ENCODE measurements around the gene ZNF732. TPM values are rescaled to one million over a fixed set of nuclear protein-coding genes. Genes with fewer than 3 reads are reported as not detected.
A peak's percentile ranks its signal among the peaks of the same experiment; 100 is the strongest.
"Not testable (repeated sequence)": the region's sequence is repeated elsewhere in the genome, so short reads cannot be mapped to it uniquely, and the experiment has no call there.

The ZNF732 gene
- total RNA-seq, result 0.13 TPM
- long read RNA-seq, result 0 reads

DNA sequence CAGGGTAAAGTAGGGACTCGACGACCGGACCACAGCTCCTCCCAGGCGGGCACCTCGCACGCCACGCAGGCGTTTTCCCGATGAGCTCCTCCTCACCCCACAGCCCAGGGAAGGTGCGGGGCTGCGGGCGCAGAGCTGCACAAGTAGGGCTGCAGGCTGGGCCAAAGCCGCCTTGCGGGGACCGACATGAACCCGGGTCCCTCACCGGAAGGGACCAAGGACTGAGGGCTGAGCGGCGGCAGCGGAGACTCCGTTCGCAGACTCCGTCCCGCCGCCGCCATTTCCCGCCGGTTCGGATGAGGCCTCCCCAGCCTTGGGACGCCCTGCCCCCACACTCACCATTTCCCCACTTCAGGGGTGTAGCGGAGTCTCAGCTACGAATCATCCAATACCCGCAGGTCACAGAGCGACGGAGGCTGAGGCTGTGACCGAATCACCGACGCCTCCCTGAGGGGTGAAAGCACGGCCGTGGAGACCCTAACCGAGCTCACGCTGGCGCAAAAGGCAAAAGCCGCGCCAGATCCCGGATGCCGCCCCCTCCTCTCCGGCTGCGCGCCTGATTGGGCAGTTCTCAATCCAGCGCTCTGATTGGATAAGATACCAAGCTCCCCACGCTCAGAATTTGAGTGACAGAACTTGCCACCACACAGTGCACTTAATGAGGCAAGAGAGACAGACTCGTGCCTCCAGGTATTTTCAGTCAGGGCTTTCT lies at the start of gene ZNF732:
Gene ZNF732 (minus strand): TSS at position 506 of the 712 bp plus-strand sequence. CDS start 164 bp downstream, at position 342.
- intact Hi-C loops (cut with DNase I), result no loop called here
- DNase-seq (ENCODE audit: low spot score), result no peak

GRCh38 chr4:340011-340410 lies 34.7 kb upstream of the ZNF732 start:
- intact Hi-C loops (cut with DNase I), result no loop called here
- DNase-seq (ENCODE audit: low spot score), result no peak

GRCh38 chr4:338759-339097 lies 33.5 kb upstream of the ZNF732 start:
- DNase-seq (ENCODE audit: low spot score), result no peak
- intact Hi-C loops (cut with DNase I), result loop anchor here (5.0 to 10.0 kb wide), 4 partner anchors 96 to 336 kb away; partner anchors contain the start of genes ATP5ME, MYL5, PIGG and ZNF721

DNA sequence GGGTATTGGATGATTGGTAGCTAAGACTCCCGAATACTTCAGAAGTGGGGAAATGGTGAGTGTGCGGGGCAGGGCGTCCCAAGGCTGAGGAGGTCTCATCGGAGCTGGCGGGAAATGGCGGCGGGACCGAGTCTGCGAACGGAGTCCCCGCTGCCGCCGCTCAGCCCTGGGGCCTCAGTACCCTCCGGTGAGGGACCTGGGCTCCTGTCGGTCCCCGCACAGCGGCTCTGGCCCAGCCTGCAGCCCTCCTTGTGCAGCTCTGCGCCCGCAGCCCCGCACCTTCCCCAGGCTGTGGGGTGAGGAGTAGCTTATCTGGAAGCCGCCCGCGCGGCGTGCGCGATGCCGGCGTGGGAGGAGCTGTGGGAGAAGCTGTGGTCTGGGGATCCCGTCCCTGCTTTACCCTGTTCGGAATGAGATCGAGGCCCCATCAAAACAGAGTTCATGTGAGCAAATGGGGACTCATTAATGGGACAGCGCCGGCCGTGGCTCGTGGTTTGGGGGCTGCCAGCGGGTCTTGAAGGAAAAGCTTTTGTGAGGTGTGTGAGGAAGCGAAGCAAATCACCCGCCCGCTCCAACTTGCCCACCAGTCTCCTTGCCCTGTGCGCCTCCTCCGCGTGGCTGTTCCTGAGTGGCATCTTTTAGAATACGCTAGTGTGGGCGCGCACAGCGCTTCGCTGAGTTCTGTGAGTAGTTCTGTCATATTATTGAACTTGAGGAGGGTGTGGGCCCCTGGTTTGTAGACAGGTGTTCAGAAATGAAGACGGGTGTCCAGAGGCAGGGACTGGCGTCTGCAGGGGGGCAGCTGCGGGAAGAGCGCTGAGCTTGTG lies 32.9 kb upstream of the ZNF732 start:
- DNase-seq (ENCODE audit: low spot score), result peak; percentile 77
- intact Hi-C loops (cut with DNase I), result loop anchor here (5.0 to 10.0 kb wide), 4 partner anchors 96 to 337 kb away; partner anchors contain the start of genes ATP5ME, MYL5, PIGG and ZNF721

DNA sequence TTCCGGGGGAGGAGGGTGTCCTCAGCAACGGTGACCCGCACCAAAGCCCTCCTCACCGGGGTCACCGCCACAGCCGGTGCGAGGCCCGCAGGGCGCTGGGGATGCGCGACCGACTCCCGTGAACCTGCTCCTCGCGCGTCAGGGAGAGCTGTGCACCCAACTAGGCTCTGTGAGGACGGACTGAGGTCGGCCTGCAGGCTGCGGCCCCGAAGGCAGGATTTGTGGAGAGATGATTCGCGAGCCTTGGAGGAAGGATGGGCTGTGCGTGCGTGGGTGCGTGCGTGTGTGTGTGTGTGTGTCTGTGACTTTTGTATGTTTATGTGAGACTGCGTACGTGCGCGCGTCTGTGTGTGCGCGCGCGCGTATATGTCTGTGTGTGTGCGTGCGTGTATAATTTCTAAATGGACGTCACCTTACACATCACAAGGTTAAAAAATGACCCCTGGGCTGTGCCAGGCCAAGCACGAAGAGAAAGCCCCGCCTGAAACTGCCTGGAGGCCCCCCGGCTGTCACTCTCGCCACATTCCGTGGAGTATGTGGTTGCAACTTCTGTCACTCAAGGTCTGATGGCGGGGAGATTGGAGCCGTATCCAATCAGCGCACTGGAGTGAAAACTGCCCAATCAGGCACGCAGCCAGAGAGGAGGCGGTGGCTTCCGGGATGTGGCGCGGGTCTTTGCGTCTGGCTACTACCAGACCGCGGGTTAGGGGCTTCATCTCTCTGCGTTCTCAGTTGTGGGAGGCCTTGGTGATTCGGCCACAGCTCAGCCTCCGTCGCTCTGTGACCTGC lies 32.1 kb upstream of the ZNF732 start, which contains the start of gene ZNF141:
Gene ZNF141 (plus strand): TSS at position 672 of the 789 bp plus-strand sequence. CDS start 170 bp downstream, outside the sequence.
- DNase-seq (ENCODE audit: low spot score), result peak; percentile 96
- intact Hi-C loops (cut with DNase I), result loop anchor here (5.0 to 10.0 kb wide), 4 partner anchors 95 to 337 kb away; partner anchors contain the start of genes ATP5ME, MYL5, PIGG and ZNF721

DNA sequence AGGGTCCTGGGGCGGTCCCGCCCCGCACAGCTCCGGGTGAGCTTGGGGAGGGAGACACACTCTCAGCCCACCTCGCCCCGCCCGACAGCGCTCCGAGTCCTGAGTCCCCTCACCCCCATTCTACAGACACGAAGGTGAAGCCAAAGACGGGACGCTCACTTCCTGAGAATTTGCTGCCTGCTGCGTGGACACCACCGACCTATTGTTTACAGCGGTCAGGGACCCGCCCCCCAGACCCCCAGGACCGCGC lies 31.5 kb upstream of the ZNF732 start:
- intact Hi-C loops (cut with DNase I), result loop anchor here (5.0 to 10.0 kb wide), 4 partner anchors 95 to 338 kb away; partner anchors contain the start of genes ATP5ME, MYL5, PIGG and ZNF721
- no peak for DNase-seq (ENCODE audit: low spot score)

DNA sequence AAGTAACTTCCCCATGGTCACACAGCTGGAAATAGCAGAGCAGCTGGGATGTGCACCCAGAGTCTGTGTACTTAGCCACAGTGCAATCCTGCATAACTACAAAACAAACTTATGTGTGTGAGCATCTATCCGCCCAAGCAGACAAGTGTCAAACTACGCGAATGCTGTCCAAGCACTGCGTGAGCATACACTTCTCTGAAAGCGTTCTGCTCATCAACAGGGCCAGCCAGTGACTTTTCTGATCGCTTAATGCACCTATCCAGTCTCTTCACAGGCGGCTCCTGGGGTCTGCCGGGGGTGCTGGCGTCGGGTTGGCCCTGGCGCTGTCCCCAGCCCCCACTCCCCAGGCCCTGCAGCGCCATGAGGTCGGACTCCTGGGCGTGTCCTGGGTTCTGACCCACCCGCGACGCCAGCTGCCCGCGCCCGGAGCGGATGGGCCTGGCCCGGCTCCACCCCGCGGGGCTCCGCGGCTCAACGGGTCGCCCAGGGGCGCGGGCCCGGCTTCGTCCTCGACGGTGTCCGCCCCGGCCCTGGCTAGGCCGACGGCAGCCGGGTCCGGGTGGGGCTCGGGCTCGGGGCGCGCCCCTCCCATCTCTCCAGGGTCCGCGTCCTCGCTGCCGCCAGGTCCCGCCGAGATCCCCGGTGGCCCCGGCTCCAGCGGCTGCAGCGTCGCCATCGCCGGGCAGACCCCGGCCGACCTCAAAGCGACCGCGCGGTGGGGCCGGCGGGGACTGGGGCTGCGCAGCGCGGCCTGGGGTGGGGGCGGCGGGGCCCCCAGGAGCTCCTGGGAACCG lies 31.0 kb upstream of the ZNF732 start:
- intact Hi-C loops (cut with DNase I), result loop anchor here (5.0 to 10.0 kb wide), 4 partner anchors 94 to 339 kb away; partner anchors contain the start of genes ATP5ME, MYL5, PIGG and ZNF721
- no peak for DNase-seq (ENCODE audit: low spot score)

DNA sequence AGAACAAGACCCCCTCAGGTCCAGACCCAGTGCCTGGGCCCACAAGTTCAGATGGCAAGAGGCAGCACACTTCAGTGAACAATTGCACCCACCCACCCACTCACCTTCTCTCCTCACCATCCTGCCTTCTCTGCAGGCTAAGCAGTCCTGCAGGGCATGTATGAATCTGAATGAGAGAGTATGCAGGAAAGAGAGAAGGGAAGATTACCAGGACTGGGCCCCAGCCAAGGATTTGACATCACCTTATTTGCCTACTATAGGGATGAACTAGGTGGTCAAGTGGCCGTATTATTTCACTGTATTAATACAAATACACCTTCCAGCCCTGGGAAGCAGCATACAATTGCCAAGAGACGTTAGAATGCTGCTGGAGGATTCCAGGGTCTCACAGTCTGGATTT lies 30.2 kb upstream of the ZNF732 start:
- no peak for DNase-seq (ENCODE audit: low spot score)
- intact Hi-C loops (cut with DNase I), result loop anchor here (5.0 to 10.0 kb wide), 4 partner anchors 93 to 339 kb away; partner anchors contain the start of genes ATP5ME, MYL5, PIGG and ZNF721

DNA sequence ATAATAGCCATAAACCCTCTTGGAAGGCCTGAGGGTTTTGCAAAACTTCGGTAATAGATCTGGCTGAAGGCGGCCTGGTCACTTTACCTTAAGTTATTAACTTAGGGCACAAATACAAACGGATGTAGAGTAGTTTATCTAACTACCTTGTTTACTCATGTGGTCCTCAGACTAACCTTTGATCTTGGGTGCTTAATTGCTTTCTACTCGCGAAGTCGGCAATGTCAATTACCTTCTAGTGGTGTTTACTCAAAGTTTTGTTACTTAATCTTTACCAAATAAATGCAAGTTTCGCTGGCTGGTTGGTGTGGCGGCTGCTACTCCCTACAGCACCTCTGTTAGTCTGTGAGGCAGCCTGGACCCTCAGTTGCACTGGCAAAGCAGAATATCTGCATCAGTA lies 23.5 kb upstream of the ZNF732 start:
- intact Hi-C loops (cut with DNase I), result no loop called here
- no peak for DNase-seq (ENCODE audit: low spot score)

DNA sequence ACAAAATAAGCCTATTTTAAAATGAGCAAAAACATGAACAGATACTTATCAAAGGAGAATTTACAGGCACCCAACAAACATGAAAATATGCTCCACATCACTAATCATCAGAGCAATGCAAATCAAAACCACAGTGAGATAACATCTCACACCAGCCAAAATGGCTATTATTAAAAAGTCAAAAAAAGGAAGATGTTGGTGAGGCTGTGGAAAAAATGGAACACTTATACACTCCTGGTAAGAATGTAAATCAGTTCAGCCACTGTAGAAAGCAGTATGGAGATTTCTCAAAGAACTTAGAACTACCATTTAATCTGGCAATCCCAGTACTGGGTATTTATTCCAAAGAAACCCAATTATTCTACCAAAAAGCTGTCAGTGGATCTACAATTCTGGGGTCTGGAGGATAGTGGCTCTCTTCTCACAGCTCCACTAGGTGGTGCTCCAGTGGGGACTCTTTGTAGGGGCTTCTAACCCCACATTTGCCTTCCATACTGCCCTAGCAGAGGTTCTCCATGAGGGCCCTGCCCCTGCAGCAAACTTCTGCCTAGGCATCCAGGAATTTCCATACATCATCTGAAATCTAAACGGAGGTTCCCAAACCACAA lies 9.1 kb upstream of the ZNF732 start:
- intact Hi-C loops (cut with DNase I), result no loop called here
- no peak for DNase-seq (ENCODE audit: low spot score)

DNA sequence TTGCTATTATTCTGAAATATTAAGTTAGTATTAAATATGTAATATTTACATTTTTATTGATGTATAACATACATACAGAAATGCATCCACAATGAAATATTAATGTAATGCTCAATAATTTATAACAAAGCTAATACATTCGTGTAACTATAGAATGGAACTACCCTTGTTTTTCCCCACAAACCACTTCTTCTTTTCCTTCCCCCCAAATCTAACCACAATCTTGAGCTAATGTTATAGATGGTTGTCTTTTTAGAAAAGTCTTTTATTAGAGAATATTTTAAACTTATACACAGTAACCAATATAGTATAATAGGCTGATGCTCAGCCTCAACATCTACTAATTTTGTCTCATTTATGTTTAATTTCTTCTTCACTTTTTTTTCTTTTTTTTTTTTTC lies 4.5 kb upstream of the ZNF732 start:
- no peak for DNase-seq (ENCODE audit: low spot score)
- intact Hi-C loops (cut with DNase I), result no loop called here

DNA sequence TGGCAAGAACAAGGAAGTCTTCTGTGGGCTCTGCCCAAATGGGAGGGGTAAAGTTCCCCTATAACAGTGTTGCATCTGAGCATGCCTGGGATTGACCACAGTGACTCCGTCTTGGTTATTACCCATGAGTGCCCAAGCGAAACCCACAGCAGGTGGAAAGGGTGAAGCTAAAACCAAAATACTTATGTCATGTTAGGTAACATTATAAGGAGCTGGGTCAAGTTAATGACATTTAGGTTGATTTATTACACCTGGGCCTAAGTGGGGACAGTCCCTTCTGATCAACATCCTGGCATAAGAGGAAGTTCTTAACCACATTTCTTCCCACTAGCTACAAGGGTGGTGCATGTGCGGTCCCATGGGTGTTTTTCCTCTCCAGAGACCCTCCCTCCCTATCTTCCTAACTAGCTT lies 1.3 kb upstream of the ZNF732 start:
- intact Hi-C loops (cut with DNase I), result no loop called here
- DNase-seq (ENCODE audit: low spot score), result no peak

DNA sequence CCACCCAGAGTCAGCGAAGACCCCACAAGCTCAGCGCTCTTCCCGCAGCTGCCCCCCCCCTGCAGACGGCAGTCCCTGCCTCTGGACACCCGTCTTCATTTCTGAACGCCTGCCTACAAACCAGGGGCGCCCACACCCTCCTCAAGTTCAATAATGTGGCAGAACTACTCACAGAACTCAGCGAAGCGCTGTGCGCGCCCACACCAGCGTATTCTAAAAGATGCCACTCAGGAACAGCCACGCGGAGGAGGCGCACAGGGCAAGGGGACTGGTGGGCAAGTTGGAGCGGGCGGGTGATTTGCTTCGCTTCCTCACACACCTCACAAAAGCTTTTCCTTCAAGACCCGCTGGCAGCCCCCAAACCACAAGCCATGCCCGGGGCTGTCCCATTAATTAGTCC lies 758 bp downstream of the ZNF732 start:
- DNase-seq (ENCODE audit: low spot score); intact Hi-C loops (cut with DNase I): not testable (repeated sequence)

GRCh38 chr4:302381-302780 lies 2.9 kb downstream of the ZNF732 start:
- intact Hi-C loops (cut with DNase I), result no loop called here
- DNase-seq (ENCODE audit: low spot score), result no peak

- DNase-seq (ENCODE audit: low spot score), result no peak
- intact Hi-C loops (cut with DNase I), result no loop called here
Measured at GRCh38 chr4:294732-295131, 10.5 kb downstream of the ZNF732 start.

DNA sequence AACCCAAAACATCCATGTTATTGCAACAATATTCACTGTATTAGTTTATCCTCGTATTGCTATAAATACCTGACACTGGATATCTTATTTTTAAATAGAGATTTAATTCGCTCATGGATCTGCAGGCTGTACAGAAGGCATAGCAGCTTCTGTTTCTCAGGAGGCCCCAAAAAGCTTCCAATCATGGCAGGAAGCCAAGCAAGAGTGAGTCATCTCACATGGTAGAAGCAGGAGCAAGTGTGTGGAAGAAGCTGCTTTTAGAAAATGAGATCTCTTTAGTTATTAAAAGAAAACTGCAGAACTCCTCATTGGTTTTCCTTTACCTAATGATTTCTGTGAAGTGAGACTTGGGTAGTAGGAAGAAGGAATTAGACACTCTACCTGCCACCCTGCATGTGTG lies 16.4 kb downstream of the ZNF732 start:
- no peak for DNase-seq (ENCODE audit: low spot score)

DNA sequence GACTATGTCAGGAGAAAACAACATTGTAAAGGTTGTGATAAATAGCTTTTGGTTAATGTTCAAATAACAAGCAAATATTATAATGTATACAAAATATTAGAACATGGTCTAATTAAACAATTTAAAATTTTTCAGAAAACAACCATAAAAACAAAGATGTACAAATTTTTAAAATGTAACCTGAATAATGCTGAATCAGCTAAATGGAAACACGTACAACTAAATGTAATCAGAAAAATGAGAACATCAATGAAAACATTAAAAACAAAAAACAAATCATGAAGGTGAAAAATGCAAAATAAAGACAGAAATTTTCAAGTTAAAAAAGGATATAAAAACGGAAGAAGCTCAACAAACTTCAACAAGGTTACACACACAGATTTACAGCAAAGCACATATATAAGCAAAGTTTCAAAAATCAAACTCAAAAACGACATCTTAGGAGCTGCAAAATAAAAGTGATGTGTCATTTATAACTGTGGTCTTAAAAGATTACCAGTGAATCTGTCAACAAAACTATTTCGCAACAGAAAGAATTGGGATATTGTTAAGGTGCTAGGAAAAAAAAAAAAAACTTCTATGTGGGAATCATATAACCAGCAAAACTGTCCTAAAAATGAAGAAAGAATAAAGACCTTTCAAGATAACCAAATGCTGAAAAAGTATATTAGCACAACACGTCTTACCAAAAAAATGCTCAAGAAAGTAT lies 31.8 kb downstream of the ZNF732 start:
- intact Hi-C loops (cut with DNase I), result no loop called here
- no peak for DNase-seq (ENCODE audit: low spot score)

More for the DNA sequence above, 16.4 kb downstream of the ZNF732 start:
- intact Hi-C loops (cut with DNase I), result no loop called here

Data from cardiac septum (tissue), 1 donor.